MG63 (cell line): ENCODE measurements around the gene PSMD1. TPM values are rescaled to one million over a fixed set of nuclear protein-coding genes. Genes with fewer than 3 reads are reported as not detected.
"Not testable (repeated sequence)": the region's sequence is repeated elsewhere in the genome, so short reads cannot be mapped to it uniquely, and the experiment has no call there.

Experiments
- DNase-seq: peaks from one replicate; pipeline ENCODE4 v3.0.0-alpha.2; 2020
- H3K27me3 ChIP-seq: fragments of 250-450 bp; sonication (Bioruptor Pico); 2 replicates; pipeline ENCODE4 v1.5.1; 2020; ENCODE audit warnings: mild to moderate bottlenecking, moderate library complexity
- H3K36me3 ChIP-seq: fragments of 250-450 bp; sonication (Bioruptor Pico); 2 replicates; pipeline ENCODE4 v1.5.1; 2020; ENCODE audit warnings: mild to moderate bottlenecking, moderate library complexity
- H3K4me3 ChIP-seq: fragments of 250-450 bp; sonication (Bioruptor Pico); 2 replicates; pipeline ENCODE4 v1.5.1; 2020; ENCODE audit warnings: mild to moderate bottlenecking, moderate library complexity
- H3K9me3 ChIP-seq: fragments of 250-450 bp; sonication (Bioruptor Pico); 2 replicates; pipeline ENCODE4 v1.5.1; 2020; ENCODE audit warnings: mild to moderate bottlenecking, moderate library complexity
- total RNA-seq: library from RNA; depleted of rRNA; stranded (reverse); fragments of >200 nt; shearing (Covaris generic); gene quantifications from 2 replicates; pipeline ENCODE4 v1.2.3, GENCODE V29; 2014; ENCODE audit warnings: low replicate concordance

PSMD1 gene
- total RNA-seq, 1 experiment from 2014 or later = 54.6 TPM

GRCh38 chr2:231047274-231047922 is 9.3 kb upstream of the PSMD1 start:
- DNase-seq = no peak
- Histone ChIP-seq H3K4me3 (no peak overlapping the region), H3K9me3 (no peaks in the 10 kb centered on the region), H3K36me3 (no peaks in the 10 kb centered on the region), H3K27me3 (no peaks in the 10 kb centered on the region; the same call in 1 of the 2 replicates)

DNA sequence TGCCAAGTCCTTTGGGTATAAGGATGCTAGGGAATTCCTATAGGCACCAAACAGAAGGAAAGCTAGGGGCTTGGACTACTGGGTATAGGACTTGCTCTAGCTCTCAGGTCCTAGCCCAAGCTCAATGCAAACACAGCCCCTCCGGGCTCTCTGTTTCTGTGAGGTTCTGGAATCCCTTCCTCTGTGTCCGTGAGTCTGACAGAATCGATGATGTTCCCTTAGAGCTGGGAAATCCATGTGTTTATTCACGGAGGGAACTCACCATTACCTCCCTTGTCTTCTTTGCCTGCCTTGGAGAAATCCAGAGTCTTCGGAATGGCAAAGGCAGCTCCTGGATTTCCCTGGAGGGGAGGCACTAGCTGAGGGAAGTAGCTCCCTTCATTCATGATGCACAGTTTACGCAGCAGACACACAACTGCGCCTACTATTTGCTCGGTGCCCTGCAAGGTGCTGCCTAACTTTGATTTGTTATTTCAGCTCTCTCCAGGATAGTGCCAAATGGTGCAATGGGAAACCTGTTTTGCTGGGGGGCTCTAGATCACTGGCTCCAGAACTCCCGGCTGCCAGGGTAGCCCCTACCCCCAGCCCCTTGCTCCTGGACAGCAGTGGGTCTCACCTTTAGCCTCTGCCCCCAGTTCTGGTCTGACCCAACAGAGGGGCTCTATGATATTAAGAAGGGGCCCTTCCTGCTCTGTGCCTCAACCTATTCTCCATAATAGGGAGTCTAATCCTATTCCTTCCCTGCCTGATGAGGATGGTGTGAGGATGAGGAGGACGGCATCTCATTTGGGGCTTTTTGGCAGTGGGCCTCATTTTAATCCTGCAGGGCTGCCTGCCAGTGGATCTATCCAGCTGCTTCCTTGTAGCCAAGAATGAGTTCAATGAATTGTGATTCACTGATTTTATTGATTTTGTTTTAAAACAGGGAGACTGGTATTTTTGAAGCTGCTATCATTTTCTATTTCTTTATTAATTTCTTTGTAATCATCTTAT is 8.4 kb upstream of the PSMD1 start:
- H3K4me3 ChIP-seq = no peak overlapping the region
- no peaks in the 10 kb centered on the region for H3K9me3 ChIP-seq
- H3K27me3 ChIP-seq = no peaks in the 10 kb centered on the region; the same call in 1 of the 2 replicates
- H3K36me3 ChIP-seq = no peaks in the 10 kb centered on the region
- no peak for DNase-seq

DNA sequence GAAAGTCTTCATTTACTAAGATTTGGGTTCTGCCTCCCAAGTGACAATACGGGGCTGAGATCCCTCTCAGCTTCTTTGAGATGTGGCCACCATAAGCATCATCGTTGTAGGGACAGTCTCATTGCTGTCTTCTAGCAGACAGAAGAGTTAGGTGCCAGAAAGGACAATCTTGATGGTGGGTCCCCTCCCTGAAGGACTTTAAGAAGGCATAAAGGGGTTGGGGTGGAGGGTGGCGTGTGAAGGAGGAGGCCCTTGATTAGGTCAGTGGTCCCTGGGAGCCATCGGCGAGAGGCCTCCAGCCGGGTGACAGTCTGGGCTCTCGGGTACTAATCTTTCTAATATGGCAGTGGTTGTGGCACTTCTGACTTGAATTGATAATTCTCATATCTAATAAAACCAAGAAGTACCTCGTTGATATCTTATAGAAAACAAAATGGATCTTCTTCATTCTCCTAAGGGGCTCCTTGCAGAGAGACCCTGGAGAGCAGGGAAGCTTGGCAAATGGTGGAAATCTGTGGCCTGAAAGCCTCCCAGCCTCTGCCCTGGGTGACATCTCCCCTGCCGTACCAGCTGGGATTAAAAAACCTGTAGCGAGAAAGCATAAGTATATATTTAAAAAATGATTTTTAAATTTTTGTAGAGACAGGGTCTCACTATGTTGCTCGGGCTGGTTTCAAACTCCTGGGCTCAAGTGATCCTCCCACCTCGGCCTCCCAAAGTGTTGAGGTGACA is 7.2 kb upstream of the PSMD1 start:
- no peak for DNase-seq
- no peaks in the 10 kb centered on the region for H3K9me3 ChIP-seq
- H3K4me3 ChIP-seq = no peak overlapping the region
- H3K36me3 ChIP-seq = no peaks in the 10 kb centered on the region
- H3K27me3 ChIP-seq = no peaks in the 10 kb centered on the region; the same call in 1 of the 2 replicates

GRCh38 chr2:231050018-231050901 is 6.4 kb upstream of the PSMD1 start:
- Histone ChIP-seq H3K9me3 (no peaks in the 10 kb centered on the region), H3K27me3 (no peaks in the 10 kb centered on the region; the same call in 1 of the 2 replicates), H3K4me3 (no peak overlapping the region), H3K36me3 (no peaks in the 10 kb centered on the region)
- no peak for DNase-seq

DNA sequence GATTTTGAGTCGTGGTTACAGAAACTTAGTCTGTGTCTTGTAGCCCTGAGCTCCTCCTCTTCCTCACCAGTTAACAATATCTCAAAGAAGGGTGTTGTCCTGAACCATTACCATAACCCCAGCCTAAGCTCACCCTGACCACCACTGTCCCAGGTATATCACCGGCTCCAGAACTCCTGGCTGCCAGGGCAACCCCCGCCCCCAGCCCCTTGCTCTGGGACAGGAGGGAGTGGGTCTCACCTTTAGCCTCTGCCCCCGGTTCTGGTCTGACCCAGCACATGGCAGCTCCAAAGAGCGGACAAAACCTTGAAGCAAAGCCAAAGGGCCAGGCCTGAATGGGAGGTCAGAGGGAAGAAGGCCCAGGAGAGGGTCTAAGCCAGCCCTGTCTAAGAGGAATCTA is 5.6 kb upstream of the PSMD1 start:
- H3K36me3 ChIP-seq = no peaks in the 10 kb centered on the region

GRCh38 chr2:231052494-231053451 is 3.9 kb upstream of the PSMD1 start:
- peak; percentile 84 for DNase-seq
- H3K27me3 ChIP-seq = no peaks in the 10 kb centered on the region; the same call in 1 of the 2 replicates

More for the DNA sequence above, 5.6 kb upstream of the PSMD1 start:
- no peaks in the 10 kb centered on the region; the same call in 1 of the 2 replicates for H3K27me3 ChIP-seq
- DNase-seq = no peak
- H3K4me3 ChIP-seq = no peak overlapping the region
- no peaks in the 10 kb centered on the region for H3K9me3 ChIP-seq

DNA sequence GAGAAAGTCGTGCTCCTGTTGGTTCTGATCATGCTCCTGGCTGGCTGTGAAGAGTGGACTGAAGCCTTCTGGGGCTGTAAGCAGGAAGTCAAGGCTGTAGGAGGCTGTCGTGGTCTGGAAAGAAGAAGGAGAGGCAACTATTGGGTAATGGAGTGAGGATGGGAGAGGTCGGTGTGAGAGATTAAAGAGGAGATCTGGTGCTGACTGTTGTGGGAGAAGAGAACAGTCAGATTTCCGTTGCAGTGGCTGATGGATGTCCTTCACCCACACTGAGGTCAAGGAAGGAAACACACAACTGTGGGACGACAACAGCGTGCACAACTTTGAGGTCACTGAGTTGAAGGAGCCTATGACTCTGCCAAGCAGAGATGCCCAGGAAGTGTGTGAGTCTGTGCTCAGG is 2.8 kb upstream of the PSMD1 start:
- H3K9me3 ChIP-seq = no peaks in the 10 kb centered on the region
- H3K4me3 ChIP-seq = no peak overlapping the region
- peaks cover 19% of the 10 kb centered on the region for H3K36me3 ChIP-seq
- DNase-seq = no peak
- no peaks in the 10 kb centered on the region; the same call in 1 of the 2 replicates for H3K27me3 ChIP-seq

More at GRCh38 chr2:231052494-231053451, 3.9 kb upstream of the PSMD1 start:
- peaks cover 8% of the 10 kb centered on the region for H3K36me3 ChIP-seq
- no peaks in the 10 kb centered on the region for H3K9me3 ChIP-seq
- peak overlapping the region; percentile 50 for H3K4me3 ChIP-seq

DNA sequence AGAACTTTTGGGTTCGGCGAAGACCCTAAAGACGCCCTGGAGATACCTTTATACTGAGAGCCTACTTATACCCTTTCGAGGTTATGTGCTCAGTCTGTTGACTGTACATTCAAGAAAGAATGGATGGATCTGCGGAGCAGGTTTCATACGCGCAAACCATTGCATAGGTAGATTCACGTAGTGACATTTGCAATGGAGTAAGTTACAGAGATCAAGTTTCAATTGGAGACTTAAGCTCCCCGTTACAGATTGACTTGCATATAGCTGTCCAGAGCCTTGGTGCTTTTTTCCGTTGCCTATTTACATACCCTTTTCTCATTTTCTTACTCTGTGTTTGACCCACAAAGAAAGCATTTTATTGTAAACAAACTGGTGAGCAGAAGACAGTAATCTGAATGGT is 923 bp downstream of the PSMD1 start:
- Histone ChIP-seq H3K27me3 (no peaks in the 10 kb centered on the region), H3K9me3 (no peaks in the 10 kb centered on the region), H3K4me3 (peak overlapping the region; percentile 99), H3K36me3 (peaks cover 50% of the 10 kb centered on the region)
- no peak for DNase-seq

GRCh38 chr2:231058761-231059550 is 2.3 kb downstream of the PSMD1 start:
- no peak for DNase-seq
- Histone ChIP-seq H3K4me3 (peak overlapping the region; percentile 99), H3K27me3 (no peaks in the 10 kb centered on the region)

GRCh38 chr2:231059756-231060155 is 3.1 kb downstream of the PSMD1 start:
- no peaks in the 10 kb centered on the region for H3K27me3 ChIP-seq
- H3K36me3 ChIP-seq = peaks cover 69% of the 10 kb centered on the region
- peak overlapping the region; percentile 99 for H3K4me3 ChIP-seq
- H3K9me3 ChIP-seq = no peaks in the 10 kb centered on the region
- DNase-seq = peak; percentile 42

More at GRCh38 chr2:231058761-231059550, 2.3 kb downstream of the PSMD1 start:
- H3K36me3 ChIP-seq = peaks cover 62% of the 10 kb centered on the region
- H3K9me3 ChIP-seq = no peaks in the 10 kb centered on the region

DNA sequence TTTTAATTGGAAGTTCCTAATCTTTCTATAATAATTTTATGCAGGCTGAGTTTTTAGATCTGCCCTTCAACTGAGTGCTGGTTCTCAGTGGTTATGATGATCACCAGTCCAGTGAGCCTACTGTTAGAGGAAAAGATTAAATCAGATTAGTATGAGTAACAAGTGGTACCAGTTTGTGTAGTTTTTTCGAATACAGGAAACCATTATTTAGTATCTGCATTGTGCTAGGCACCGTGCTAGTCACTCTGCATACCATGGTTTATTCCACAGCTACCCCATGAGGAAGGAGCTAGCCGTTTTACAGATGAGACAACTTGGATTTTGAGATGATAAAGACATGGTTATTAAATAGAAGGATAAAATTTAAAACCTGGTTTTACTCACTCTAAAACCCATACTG is 6.1 kb downstream of the PSMD1 start:
- Histone ChIP-seq H3K36me3 (peaks cover 83% of the 10 kb centered on the region), H3K9me3 (no peaks in the 10 kb centered on the region), H3K27me3 (no peaks in the 10 kb centered on the region), H3K4me3 (no peak overlapping the region)
- DNase-seq = no peak

DNA sequence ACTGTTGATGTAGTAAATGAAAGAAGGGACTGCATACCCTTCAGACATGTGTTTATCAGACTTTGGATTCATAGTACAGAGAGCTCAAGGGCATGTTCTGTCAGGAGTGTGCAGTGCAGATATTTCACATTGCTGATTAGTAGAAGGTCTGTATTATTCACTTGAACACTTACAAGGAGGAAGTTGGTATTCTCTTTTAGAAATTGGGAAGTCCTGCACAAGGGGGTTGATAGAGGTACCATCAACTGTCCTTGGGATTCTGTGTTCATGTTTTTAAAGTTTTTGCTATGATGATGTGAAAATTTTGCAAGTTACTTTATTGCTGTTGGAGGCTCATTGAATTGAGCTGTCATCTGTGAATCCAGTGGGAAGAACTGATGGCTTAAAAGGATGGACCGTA is 6.7 kb downstream of the PSMD1 start:
- Histone ChIP-seq H3K9me3 (no peaks in the 10 kb centered on the region), H3K36me3 (peaks cover 83% of the 10 kb centered on the region), H3K27me3 (no peaks in the 10 kb centered on the region), H3K4me3 (no peak overlapping the region)
- DNase-seq = no peak

GRCh38 chr2:231065966-231066365 is 9.3 kb downstream of the PSMD1 start:
- Histone ChIP-seq H3K4me3 (no peak overlapping the region), H3K36me3 (peaks cover 77% of the 10 kb centered on the region), H3K9me3 (no peaks in the 10 kb centered on the region), H3K27me3 (no peaks in the 10 kb centered on the region)
- DNase-seq = no peak

DNA sequence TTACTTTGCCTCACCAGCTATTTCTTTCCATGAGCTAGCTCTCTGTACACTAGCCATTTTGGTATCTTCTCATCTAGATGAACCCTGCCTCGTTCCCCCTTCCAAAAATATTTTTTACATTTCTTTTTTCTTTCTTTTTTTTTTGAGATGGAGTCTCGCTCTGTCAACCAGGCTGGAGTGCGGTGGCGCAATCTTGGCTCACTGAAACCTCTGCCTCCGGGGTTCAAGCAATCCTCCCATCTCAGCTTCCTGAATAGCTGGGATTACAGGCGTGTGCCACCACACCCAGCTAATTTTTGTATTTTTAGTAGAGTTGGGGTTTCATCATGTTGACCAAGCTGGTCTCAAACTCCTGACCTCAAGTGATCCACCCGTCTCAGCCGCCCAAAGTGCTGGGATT is 10.9 kb downstream of the PSMD1 start:
- H3K27me3 ChIP-seq, DNase-seq, H3K4me3 ChIP-seq, H3K9me3 ChIP-seq: not testable (repeated sequence)
- H3K36me3 ChIP-seq = peaks cover 73% of the 10 kb centered on the region
